ES-I3 (cell line): ENCODE results near the gene RBM48.

ENCODE experiments used
- H3K36me3 ChIP-seq: 2 replicates; pipeline ENCODE4 v1.6.1; 2013; ENCODE audit warnings: mild to moderate bottlenecking, low read length, control low read depth, moderate library complexity; ENCODE audit not compliant: insufficient read depth
- H3K4me1 ChIP-seq: 2 replicates; pipeline ENCODE4 v1.6.1; 2013; ENCODE audit warnings: mild to moderate bottlenecking, control low read depth, low read length; ENCODE audit not compliant: insufficient read depth
- H3K9ac ChIP-seq: 2 replicates; pipeline ENCODE4 v1.6.1; 2013; ENCODE audit warnings: low read depth, mild to moderate bottlenecking, low read length, moderate library complexity
- H3K9me3 ChIP-seq: 2 replicates; pipeline ENCODE4 v1.6.1; 2013; ENCODE audit warnings: mild to moderate bottlenecking, low read length, moderate library complexity; ENCODE audit not compliant: control insufficient read depth, insufficient read depth

Gene RBM48

GRCh38 chr7:92560602-92561001 lies 32.0 kb downstream of the RBM48 start:
- Histone ChIP-seq H3K36me3 (no peaks in the 10 kb centered on the region), H3K9me3 (no peaks in the 10 kb centered on the region), H3K4me1 (0 out of 2 replicates have a peak, but pooled peaks cover 4% of the 10 kb centered on the region), H3K9ac (no peak overlapping the region)

- Histone ChIP-seq H3K4me1 (0 out of 2 replicates have a peak, but pooled peaks cover 4% of the 10 kb centered on the region), H3K9me3 (no peaks in the 10 kb centered on the region), H3K9ac (no peak overlapping the region), H3K36me3 (no peaks in the 10 kb centered on the region; the same call in 1 of the 2 replicates)
These were observed 34.8 kb downstream of the RBM48 start for GRCh38 chr7:92563345-92563744.

DNA sequence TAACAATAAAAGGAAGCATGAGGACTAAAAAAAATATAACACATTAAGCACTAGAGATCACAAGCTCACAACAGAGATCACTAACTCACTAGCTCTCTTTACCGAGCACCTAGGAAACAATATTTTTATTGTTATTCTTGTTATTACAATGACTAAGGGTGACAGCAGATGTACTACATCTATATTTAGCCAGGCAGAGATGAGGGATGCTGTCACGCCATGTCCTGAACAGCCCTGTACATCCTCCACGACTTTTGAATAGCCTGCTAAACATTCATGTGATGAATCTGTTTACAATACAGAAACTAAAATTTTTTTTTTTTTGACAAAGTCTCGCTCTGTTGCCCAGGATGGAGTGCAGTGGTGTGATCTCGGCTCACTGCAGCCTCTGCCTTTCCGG lies 38.9 kb downstream of the RBM48 start:
- Histone ChIP-seq H3K4me1 (0 out of 2 replicates have a peak, but pooled peaks cover 4% of the 10 kb centered on the region), H3K9me3 (no peaks in the 10 kb centered on the region), H3K9ac (no peak overlapping the region), H3K36me3 (peaks cover 10% of the 10 kb centered on the region; the same call in 1 of the 2 replicates)

DNA sequence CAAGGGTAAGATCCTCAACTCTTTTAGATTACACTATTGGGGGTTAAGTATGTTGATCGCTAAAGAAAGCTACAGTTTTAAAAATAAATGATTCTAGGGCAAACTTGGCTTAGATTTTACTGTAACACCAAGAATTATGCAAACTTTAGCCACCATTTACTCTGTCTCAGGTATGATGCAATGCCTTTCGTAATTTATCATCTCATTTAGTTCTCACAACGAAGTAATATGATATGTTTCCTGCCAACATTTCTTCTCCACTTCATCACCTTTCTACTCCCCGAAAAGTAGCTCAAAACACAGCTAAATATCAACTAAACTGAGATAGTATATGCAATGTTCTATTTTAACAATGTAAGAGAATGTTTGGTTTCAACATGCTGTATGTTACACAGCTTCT lies 40.5 kb downstream of the RBM48 start:
- Histone ChIP-seq H3K9me3 (no peaks in the 10 kb centered on the region), H3K36me3 (peaks cover 10% of the 10 kb centered on the region; the same call in 1 of the 2 replicates), H3K4me1 (no peaks in the 10 kb centered on the region), H3K9ac (no peak overlapping the region)

DNA sequence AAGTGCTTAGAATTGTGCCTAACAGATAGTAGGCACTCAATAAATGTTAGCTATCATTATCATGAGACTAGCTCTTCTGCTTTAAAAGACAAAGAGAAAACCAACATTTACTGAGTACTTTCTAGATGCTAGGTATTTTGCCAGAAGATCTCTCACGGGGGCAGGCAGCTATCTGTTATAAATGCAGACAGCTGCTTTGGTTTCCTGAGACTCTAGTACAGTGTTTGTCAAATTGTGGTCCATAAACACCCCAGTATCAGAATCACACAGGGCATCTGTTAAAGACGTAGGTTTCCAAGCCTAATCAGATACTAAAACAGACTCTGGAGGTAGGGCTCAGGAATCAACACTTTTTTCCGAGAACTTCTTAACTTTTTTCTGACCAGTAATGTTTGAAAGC lies 47.7 kb downstream of the RBM48 start:
- no peaks in the 10 kb centered on the region for H3K9me3 ChIP-seq
- peaks cover 25% of the 10 kb centered on the region for H3K36me3 ChIP-seq
- H3K9ac ChIP-seq, result no peak overlapping the region
- H3K4me1 ChIP-seq, result no peaks in the 10 kb centered on the region

DNA sequence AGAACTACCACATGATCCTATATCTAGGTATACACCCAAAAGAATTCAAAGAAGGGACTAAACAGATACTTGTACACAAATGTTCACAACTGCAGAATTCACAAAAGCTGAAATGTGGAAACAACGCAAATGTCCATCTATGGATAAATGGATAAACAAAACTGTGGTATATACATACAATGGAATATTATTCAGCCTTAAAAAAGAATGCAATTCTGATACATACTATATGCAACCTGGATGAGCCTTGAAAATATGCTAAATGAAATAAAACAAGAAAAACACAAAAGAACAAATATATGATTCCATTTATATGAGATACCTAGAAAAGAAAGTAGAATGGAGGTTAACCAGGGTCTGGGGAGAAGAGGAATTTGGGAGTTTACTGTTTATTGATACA lies 54.4 kb downstream of the RBM48 start:
- Histone ChIP-seq H3K4me1 (no peaks in the 10 kb centered on the region), H3K36me3 (peaks cover 12% of the 10 kb centered on the region), H3K9me3 (no peaks in the 10 kb centered on the region), H3K9ac (no peak overlapping the region)

DNA sequence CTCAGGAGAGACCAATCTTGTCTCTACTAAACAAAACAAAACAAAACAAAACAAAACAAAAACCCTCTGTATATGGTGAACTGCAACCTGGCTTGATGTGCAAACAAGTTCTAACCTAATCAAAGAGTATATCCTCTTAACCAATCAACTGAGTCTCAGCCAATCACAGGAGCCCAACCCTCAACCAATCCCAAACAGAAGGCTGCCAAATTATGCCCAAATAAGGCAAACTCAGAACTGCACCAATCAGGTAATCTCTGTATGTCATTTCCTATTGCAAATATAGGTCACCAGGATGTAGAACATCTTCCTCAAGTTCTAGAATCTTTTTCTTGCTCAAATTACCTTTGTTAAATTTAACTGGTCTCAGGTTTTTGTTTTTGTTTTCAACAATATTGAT lies 56.4 kb downstream of the RBM48 start:
- peaks cover 7% of the 10 kb centered on the region for H3K4me1 ChIP-seq
- peaks cover 1% of the 10 kb centered on the region for H3K36me3 ChIP-seq
- H3K9me3 ChIP-seq, result no peaks in the 10 kb centered on the region
- no peak overlapping the region for H3K9ac ChIP-seq

GRCh38 chr7:92586403-92586802 lies 57.8 kb downstream of the RBM48 start:
- Histone ChIP-seq H3K9me3 (no peaks in the 10 kb centered on the region), H3K4me1 (peaks cover 7% of the 10 kb centered on the region), H3K36me3 (no peaks in the 10 kb centered on the region), H3K9ac (no peak overlapping the region)

- peaks cover 7% of the 10 kb centered on the region for H3K4me1 ChIP-seq
- H3K36me3 ChIP-seq, result no peaks in the 10 kb centered on the region
- H3K9ac ChIP-seq, result no peak overlapping the region
- no peaks in the 10 kb centered on the region for H3K9me3 ChIP-seq
These were observed 58.2 kb downstream of the RBM48 start for GRCh38 chr7:92586841-92587240.
